Transverse colon (tissue), 3 donors: ENCODE measurements around the gene ACAP3.

Source experiments
- POLR2A ChIP-seq: fragments of 450-650 bp; IDR thresholded peaks from one replicate; pipeline ENCODE4 v1.6.1; 2016; ENCODE audit warnings: antibody characterized with exemption, mild to moderate bottlenecking, moderate library complexity
- TF ChIP-seq, protein P1 (sequence below), 5 experiments: fragments of 200-600 bp in 3 of 5; fragments of 450-650 bp in 2 of 5; sonication (generic) in 3 of 5; IDR thresholded peaks; 1 replicate in 2 of 5; 2 replicates in 3 of 5; pipeline ENCODE4 v1.5.1; 2016 to 2017; ENCODE audit warnings: antibody characterized with exemption in 5 of 5, inconsistent platforms in 3 of 5, mild to moderate bottlenecking in 2 of 5, moderate library complexity in 1 of 5

DNA sequence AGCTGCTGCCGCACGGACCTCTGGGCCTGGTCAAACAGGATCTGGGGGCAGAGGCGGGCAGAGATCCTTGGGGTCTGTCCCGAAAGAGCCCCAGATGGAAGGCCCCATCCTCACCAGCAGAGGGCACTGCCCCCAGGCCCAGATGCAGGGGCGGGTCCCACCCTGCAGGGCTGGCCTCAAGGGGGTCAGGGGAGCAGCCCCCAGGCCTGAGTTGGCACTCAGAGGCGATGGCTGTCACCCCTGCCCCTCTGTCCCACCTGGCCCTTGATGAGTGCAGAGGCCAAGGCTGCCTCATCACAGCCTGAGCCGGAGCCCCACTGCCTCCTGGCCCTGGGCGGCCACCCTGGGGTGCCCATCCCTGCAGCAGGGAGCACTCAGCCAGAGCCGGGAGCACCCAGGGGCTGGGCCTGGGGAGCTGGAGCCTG lies 5.7 kb downstream of the ACAP3 start:
- TF ChIP-seq POLR2A = no peak
- TF ChIP-seq, protein P1, sequence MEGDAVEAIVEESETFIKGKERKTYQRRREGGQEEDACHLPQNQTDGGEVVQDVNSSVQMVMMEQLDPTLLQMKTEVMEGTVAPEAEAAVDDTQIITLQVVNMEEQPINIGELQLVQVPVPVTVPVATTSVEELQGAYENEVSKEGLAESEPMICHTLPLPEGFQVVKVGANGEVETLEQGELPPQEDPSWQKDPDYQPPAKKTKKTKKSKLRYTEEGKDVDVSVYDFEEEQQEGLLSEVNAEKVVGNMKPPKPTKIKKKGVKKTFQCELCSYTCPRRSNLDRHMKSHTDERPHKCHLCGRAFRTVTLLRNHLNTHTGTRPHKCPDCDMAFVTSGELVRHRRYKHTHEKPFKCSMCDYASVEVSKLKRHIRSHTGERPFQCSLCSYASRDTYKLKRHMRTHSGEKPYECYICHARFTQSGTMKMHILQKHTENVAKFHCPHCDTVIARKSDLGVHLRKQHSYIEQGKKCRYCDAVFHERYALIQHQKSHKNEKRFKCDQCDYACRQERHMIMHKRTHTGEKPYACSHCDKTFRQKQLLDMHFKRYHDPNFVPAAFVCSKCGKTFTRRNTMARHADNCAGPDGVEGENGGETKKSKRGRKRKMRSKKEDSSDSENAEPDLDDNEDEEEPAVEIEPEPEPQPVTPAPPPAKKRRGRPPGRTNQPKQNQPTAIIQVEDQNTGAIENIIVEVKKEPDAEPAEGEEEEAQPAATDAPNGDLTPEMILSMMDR (IDR thresholded peaks at IDR 0.05) = peak in 4 of 5 experiments; percentile 19 to 34 (median 28)
